ENCODE data around the gene WDR75.

- TF ChIP-seq SP1 (IDR thresholded peaks at IDR 0.05), result no peak
- no peak for TF ChIP-seq FOXA1 (IDR thresholded peaks at IDR 0.05)
- no peak for TF ChIP-seq PKNOX1 (IDR thresholded peaks at IDR 0.05)
- TF ChIP-seq LEF1 (IDR thresholded peaks at IDR 0.05; ENCODE audit: borderline replicate concordance), result no peak
- TF ChIP-seq TARDBP (IDR thresholded peaks at IDR 0.05), result no peak
- TF ChIP-seq FOXM1 (IDR thresholded peaks at IDR 0.05; ENCODE audit: borderline replicate concordance), result no peak
- TF ChIP-seq BHLHE40 (IDR thresholded peaks at IDR 0.05; ENCODE audit: borderline replicate concordance), result no peak
- no peak for TF ChIP-seq CTBP1 (IDR thresholded peaks at IDR 0.05; ENCODE audit: borderline replicate concordance)
- TF ChIP-seq HDGF (IDR thresholded peaks at IDR 0.05; ENCODE audit: borderline replicate concordance), result no peak
- no peak for TF ChIP-seq NFRKB (IDR thresholded peaks at IDR 0.05)
Measured at GRCh38 chr2:189514104-189514503, 72.8 kb downstream of the WDR75 start.

Data from HEK293T (cell line).